Effector CD4-positive, alpha-beta T cell (primary cell): ENCODE measurements around the gene FANCD2.
A peak's percentile ranks its signal among the peaks of the same experiment; 100 is the strongest.
"Not testable (repeated sequence)": the region's sequence is repeated elsewhere in the genome, so short reads cannot be mapped to it uniquely, and the experiment has no call there.

Experiments
- DNase-seq: peaks from one replicate; pipeline ENCODE4 v3.0.0-alpha.2; 2020
- total RNA-seq: gene quantifications from one replicate; lab custom pipeline; 2026; lab: John Stamatoyannopoulos, UW

FANCD2 gene
- 42.8 reads per million, percentile 65 among the genes with 10 or more reads in this experiment for total RNA-seq

DNA sequence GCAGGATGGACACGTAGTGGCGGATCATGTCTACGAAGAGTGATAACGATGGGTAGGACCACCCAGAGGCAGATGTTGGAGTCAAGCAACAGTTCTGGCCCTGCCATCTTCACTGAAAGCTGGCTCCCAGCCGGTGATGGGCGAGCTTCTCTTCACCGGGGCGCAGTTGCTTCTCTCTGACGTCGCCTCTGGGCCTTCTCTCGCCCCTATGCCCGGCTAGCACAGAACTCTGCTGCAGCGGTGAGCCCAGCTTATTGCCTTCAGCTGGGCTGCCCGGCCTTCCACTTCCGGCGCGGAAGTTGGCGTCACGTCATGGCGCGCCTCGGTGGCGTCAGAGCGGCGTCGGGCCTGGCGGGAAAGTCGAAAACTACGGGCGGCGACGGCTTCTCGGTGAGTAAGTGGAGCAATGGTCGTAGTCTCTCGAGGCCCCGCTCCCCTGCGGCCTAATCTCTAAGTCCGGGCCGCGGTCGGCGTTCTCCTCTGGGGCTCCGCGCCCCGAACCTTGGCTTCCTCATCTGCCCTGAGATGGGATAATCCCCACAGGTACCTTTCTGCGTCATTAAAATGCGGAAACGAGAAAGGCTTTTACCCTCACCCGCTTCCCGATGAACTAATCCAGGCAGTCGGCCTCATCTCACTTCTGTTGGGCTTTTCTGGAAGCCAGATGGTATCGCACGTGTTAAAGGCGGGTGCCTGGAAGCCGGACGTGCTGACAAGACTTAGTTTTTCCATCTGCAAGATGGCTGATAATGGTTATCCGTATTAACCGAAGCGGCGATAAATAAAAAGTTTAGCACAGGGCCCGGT is at the start of gene FANCD2:
Gene FANCD2, plus strand, starts transcription at position 354 of the 807 bp plus-strand sequence. CDS start 2,221 bp downstream, outside the sequence.
- peak; percentile 89 for DNase-seq

DNA sequence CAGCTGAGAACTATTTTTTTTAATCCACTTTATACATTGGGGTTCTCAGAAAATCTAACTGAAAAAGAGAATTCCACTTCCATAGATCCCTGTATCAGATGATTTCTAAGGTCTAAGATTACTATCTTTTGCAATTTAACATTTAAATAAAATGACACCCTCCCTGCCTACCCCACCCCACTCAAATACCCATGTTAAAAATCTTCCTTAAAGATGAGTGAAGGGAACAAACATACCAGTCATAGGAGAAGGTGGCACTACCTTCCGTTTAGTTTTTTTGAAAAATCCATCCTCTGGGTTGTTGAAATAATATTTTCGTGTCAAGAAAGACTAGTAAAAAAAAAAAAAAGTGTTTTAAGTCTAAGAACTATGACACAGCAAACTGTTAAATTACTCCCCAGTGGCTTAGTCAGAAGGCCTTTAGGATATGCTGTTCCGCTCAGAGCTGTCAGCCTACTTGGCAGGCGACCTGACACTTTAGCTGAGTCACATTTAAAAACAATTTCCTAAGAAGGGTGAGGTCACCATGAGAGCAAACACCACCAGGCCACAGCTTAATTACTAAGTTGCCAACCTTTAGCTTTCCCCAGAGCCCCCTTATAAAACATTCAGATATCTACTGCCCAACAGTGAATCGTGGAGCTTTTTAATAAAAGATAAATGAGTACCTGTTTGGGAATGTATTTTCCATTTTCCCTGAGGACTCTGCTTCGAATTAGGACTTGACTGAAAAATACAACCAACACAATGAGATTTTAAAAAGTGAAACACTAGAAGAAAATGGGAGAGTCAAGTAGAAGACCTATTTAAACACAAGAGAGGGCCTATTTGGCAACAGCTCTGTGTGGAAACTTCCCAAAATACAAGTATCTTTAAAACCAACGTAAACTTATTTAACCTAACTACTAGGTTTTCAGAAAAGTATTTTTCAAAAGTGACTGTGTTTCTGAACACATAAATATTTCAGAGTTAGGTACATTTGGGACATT is 49.2 kb upstream of the FANCD2 start:
- no peak for DNase-seq

GRCh38 chr3:9978710-9979305 is 47.4 kb upstream of the FANCD2 start:
- no peak for DNase-seq

- no peak for DNase-seq
Measured at GRCh38 chr3:9980251-9980650, 46.0 kb upstream of the FANCD2 start.

DNA sequence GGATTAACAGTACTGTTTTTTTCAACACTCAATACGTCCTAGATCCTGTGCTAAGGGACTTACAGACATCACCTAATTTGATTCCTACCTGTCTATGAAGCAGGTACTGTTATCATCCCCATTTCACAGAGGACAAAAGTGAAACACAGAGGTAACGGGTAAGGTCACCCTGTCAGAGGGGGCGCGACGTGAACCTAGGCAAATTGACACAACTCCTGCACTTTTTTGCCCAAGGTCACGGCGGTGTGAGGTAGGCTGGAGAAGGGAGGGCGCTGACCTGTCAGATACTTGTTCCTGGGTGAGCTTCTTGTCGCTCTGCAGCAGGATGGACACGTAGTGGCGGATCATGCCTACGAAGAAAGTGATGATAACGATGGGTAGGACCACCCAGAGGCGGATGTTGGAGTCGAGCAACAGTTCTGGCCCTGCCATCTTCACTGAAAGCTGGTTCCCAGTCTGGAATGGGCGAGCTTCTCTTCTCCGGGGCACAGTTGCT is 40.0 kb upstream of the FANCD2 start:
- DNase-seq, result no peak

- DNase-seq, result no peak
Measured at GRCh38 chr3:9994086-9994844, 32.0 kb upstream of the FANCD2 start.

- DNase-seq, result no peak
Measured at GRCh38 chr3:10000686-10001085, 25.6 kb upstream of the FANCD2 start.

DNA sequence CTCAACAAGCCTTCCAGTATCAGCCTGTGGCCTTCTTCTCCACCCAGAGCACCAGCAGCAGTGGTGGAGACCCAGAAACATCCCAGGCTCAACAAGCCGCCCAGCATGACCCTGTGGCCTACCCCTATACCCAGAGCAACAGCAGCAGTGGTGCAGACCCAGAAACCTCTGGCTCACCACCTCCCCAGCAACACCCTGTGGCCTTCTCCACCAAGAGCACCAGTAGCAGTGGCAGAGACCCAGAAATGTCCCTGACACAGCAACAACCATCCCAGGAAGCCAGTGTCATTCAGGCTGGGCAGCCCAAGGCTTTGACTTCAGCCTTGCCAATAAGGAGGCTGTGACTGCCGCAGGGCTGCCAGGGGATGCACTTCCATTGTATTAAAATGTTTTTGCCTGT is 23.3 kb upstream of the FANCD2 start:
- DNase-seq, result no peak

- no peak for DNase-seq
Measured at GRCh38 chr3:10004506-10004905, 21.7 kb upstream of the FANCD2 start.

- no peak for DNase-seq
Measured at GRCh38 chr3:10004960-10005564, 21.2 kb upstream of the FANCD2 start.

- DNase-seq, result no peak
Measured at GRCh38 chr3:10006048-10006761, 20.0 kb upstream of the FANCD2 start.

DNA sequence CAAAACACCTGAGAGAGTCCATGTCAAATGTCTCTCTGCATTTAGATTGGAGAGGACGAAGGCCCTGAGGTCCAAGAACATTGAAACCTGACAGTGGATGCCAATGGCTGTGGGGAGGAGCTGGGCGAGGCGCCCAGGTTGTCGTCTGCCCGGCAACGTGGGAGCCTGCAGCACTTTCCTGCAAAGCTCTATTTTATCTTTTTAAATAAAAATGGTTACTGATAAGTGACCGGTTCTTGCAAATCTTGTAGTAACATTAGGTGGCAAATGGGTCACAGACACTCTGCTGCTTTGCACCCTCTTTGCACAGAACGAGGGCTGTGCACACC is 19.5 kb upstream of the FANCD2 start:
- DNase-seq, result no peak

GRCh38 chr3:10007126-10007782 is 19.0 kb upstream of the FANCD2 start:
- DNase-seq, result no peak

DNA sequence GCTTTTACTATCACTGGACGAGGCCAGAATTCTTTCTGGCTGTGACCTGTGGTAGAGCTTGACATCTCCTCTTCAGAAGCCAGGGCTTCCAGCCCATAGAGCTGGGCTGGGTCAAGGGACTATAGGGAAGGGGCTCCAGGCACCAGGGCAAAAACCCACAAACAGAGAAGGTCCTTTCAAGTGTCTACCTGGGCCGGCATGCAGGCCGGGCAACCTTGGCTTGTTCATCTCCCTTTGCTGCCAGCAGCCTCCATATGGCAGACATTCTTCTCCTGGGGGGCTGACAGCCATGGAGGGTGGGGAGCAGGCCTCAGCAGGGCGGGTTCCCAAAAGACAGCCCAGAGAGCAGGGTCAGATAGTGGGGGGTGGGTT is 18.0 kb upstream of the FANCD2 start:
- DNase-seq, result not testable (repeated sequence)

DNA sequence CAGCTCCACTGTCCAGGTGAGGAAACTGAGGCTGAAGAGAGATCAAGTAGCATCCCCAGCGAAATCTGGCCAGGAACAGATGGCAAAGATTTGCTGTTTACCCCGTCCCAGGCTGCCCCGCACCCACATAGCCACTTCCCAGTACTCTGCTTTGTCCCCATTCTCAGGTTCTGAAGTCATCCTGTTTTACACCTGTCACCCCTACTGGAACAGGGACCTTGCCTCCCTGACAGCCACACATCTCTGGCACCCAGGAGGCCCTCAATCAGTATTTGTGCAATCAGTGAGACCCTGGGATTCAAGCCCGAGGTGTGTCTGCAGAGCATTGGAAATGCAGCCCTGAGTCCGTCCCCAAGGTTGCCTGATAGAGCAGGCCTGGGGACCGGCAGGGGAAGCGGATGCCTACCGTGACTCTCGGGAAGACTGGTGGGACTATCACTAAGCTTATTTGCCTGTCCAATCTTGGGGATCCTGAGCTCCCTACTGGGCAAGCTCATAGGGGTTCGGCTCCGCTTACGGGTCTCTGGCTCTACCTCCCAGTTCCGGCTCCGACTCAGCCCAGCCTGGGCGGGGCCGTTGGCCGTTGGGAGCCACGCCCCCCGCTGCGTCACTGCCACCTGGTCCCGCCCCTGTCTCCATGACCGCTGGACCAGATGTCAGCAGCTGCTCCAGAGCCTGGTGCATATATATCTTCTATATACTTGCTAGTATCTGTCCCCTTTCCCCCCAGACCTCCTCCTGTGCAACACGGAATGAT is 17.5 kb upstream of the FANCD2 start:
- peak; percentile 75 for DNase-seq

DNA sequence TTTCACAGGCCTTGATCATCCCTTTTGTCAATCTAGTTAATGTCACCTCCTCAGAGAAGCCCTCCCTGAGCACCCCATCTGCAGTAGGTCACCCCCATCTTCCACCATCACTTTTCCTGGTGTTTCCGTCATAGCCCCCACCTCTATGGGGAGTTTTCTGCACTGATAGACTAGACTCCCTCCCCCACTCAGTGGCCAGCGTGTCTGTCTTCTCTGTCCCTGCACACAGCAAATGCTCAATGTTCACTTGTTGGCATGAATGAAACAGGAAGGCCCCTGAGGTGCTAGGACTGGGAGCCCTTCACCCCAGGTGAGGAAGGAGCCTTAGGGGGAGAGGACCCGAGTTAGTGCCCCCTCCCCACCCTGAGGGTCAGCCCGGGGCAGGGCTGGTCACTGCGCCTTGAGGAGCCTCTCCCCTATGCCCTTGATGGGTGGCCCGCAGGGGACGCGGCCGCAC is 15.8 kb upstream of the FANCD2 start:
- DNase-seq, result no peak

DNA sequence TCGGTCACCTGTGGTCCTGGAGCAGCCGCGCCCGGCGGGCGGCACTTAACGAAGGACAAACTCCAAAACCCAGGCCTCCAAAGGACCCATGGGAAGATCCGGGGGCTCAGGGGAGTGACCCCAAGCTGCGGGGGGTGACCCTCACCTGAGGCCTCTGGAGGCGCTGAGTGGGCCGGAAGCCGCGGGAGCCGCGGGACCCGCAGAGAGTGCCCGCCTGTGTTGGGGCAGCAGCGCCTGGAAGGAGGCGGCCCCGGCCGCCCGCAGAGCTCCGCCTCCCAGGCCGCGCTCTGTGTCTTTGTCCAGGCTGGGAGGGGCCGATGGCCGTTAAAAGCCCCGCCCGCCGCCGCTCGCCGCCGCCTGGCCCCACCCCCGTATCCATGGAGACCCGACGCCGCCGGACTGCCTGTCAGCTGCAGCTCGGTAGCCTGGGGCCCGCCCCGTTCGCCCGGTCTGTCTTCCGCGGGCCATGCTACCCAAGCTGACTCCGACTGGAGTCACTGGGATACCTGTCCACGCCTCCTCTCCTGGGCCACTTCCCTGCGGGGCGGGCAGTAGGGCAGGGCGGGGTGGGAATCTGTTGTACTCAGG is 15.3 kb upstream of the FANCD2 start:
- peak; percentile 71 for DNase-seq

DNA sequence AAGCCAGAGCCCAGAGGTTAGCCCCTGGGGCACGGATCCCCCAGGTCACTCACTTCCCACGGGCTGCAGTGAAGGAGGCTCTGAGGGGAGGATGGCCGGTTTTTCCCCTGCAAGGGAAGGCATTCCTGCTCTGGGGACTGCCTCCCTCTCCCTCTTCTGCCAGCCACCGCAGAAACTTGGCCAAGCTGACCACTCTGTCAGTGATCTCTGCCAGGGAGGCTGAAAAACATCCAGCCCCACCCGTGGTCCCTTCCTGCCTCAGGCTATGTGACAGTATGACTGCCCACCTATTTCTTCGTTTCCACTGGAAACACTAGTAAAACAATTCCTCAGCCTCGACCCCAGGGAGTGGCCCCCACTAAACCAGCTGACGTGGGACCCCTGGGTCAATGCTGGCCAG is 14.6 kb upstream of the FANCD2 start:
- no peak for DNase-seq

GRCh38 chr3:10012106-10012505 is 14.1 kb upstream of the FANCD2 start:
- no peak for DNase-seq
